SK-MEL-5 (cell line): Measurements from ENCODE around the gene ABHD5. TPM values are rescaled to one million over a fixed set of nuclear protein-coding genes. Genes with fewer than 3 reads are reported as not detected.
"Not testable (repeated sequence)": the region's sequence is repeated elsewhere in the genome, so short reads cannot be mapped to it uniquely, and the experiment has no call there.

ENCODE experiments used
- DNase-seq: peaks from one replicate; pipeline ENCODE4 v3.0.0-alpha.2; 2016; ENCODE audit warnings: low read depth, low spot score
- in situ Hi-C: cut with HindIII; loops from 2 replicates; pipeline ENCODE4 v1.10.0; 2016; ENCODE audit warnings: low sequenced_read_pairs, high pct_unique_total_duplicates, low pct_unique_long_range_greater_than_20kb
- polyA plus RNA-seq, 2 experiments: library from polyadenylated mRNA; depleted of rRNA; stranded (reverse); fragments of >200 nt; gene quantifications; 2 replicates each; pipeline ENCODE4 v1.2.3, GENCODE V29; 2015
- total RNA-seq: library from RNA; depleted of rRNA; stranded (reverse); fragments of >200 nt; shearing (Covaris generic); gene quantifications from 2 replicates; pipeline ENCODE4 v1.2.3, GENCODE V29; 2014; rRNA removed

Gene ABHD5
- 17.5 and 19.8 TPM in 2 replicates for total RNA-seq
- polyA plus RNA-seq (2015; cell fraction: cytosol; rRNA removed) = 15.1 and 18.6 TPM in 2 replicates
- 11.5 and 14.3 TPM in 2 replicates for polyA plus RNA-seq (2015; cell fraction: nucleus; rRNA removed)

GRCh38 chr3:43690400-43691119 lies at the start of gene ABHD5:
Gene ABHD5, plus strand, starts transcription at chr3:43690938. Its CDS starts 55 bp downstream, at chr3:43690993.
- DNase-seq = peak; percentile 91
- in situ Hi-C loops = no loop called here

GRCh38 chr3:43641306-43642114 lies 49.2 kb upstream of the ABHD5 start:
- in situ Hi-C loops = no loop called here
- DNase-seq = no peak

DNA sequence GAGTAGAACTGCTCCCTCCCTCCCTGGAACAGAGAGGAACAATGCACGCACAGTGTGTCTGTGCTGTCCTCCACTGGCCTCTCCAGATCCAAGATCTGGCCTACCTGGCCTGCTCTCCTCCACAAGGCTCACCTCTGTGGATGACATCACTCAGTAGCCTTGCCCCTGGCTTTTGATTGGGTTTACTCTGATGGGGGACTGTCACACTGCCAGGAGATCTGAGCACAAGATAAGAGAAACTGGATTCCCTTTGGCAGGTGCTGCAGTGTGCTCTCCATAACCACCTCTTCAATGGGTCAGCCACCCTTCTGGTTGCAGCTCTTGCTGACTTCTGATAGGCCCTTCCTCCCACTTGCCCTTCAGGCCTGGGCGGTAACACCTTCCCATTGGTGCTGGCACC lies 46.3 kb upstream of the ABHD5 start:
- DNase-seq = no peak
- in situ Hi-C loops = no loop called here

GRCh38 chr3:43647331-43648166 lies 43.2 kb upstream of the ABHD5 start:
- DNase-seq = no peak
- in situ Hi-C loops = no loop called here

GRCh38 chr3:43648957-43649356 lies 41.8 kb upstream of the ABHD5 start:
- no peak for DNase-seq
- in situ Hi-C loops = no loop called here

GRCh38 chr3:43649365-43649968 lies 41.3 kb upstream of the ABHD5 start:
- in situ Hi-C loops = no loop called here
- no peak for DNase-seq

DNA sequence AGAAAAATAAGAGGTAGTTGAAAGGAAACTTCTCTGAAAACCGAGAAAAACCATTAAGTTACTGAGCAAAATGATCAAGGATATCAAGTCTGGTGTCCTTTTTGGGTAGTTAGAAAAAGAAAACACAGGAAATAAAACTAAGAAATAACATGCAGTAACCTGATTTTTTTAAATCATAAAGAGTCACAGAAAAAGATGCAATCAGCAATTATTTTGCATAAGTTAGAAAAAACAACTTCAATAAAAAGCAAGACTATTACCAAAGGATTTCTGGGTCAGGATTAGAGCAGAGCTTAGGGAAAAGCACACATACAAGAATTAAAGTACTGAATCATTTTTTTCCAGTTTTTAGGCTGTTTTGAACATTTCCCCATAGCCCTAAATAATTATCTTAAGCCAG lies 40.4 kb upstream of the ABHD5 start:
- in situ Hi-C loops = no loop called here
- DNase-seq = no peak

DNA sequence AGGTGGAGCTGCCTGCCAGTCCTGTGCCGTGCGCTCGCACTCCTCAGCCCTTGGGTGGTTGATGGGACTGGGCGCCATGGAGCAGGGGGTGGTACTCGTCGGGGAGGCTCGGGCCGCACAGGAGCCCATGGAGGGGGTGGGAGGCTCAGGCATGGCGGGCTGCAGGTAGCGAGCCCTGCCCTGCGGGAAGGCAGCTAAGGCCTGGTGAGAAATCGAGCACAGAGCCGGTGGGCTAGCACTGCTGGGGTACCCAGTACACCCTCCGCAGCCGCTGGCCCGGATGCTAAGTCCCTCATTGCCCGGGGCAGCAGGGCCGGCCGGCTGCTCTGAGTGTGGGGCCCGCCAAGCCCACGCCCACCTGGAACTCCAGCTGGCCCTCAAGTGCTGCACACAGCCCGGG lies 34.3 kb upstream of the ABHD5 start:
- in situ Hi-C loops, DNase-seq: not testable (repeated sequence)

GRCh38 chr3:43659250-43659880 lies 31.4 kb upstream of the ABHD5 start:
- in situ Hi-C loops = no loop called here
- DNase-seq = no peak

GRCh38 chr3:43661376-43661775 lies 29.4 kb upstream of the ABHD5 start:
- DNase-seq, in situ Hi-C loops: not testable (repeated sequence)

GRCh38 chr3:43665011-43665410 lies 25.7 kb upstream of the ABHD5 start:
- in situ Hi-C loops, DNase-seq: not testable (repeated sequence)

DNA sequence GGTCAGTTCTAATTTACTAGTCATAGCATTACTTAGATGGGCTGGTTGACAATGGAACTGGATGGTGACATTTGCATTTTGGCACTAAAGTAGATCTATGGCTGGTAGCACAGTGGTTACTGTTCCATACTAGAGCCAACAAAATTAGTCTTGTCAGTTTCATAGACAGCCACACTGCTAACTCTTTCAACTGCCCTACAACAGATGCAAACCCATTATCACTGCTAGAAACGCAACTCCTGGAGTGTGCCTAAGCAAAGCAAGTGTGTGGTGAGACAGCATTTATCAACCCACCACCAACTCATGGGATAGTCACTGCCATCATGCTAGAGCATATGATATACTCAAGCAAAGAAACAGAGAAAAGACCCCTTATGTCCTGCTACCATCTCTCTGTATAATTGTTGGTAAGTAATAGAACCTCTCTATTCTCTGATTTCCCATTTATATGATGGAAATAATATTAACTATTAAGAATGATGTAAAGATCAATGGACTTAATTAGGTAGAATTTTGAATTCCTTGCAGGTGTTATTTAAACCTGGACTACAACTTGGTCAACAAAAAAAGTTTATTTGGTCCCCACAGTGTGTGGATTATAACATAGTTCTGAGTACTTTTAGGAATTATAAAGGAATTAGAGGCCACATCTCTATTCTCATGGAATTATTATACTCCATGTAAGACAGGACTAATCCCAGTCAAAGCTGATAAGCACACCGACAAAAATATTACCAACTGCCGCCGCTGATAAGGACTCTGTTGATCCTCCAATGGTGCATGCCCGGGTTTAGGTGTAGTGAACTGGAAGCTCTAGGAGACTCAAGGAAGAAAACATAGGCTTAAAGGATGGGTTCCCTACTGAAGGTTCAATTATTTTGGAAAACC lies 19.9 kb upstream of the ABHD5 start:
- in situ Hi-C loops = no loop called here
- no peak for DNase-seq

GRCh38 chr3:43674345-43675085 lies 16.2 kb upstream of the ABHD5 start:
- in situ Hi-C loops = no loop called here
- no peak for DNase-seq

DNA sequence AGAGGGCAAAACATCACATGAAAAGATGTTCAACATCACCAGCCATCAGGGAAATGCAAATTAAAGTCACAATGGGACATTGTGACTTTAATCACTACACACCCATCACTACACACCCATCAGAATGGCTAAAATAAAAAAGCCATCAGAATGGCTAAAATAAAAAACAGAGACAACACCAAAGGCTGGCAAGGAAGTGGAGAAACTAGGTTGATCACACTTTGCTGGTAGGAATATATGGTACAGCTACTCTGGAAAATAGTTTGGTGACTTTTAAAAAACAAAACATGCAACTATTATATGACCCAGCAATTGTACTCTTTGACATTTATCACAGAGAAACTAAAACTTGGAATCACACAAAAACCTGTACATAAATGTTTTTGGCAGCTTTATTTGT lies 15.1 kb upstream of the ABHD5 start:
- no peak for DNase-seq
- in situ Hi-C loops = no loop called here

DNA sequence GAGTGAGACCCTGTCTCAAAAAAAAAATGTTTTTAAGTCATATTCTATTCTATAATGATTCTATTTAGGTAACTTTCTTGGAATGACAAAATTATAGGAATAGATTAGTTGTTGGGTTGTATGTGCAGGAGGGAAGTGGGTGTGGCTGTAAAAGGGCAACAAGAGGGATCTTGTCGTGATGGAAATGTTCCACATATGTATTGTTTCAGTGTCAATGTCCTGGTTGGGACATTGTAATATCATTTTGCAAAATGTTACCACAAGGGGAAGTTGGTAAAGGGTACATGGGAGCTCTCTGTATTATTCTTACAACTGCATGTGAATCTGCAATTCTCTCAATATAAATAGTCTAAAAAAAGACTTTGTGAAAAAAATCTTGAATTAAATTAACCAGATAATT lies 14.3 kb upstream of the ABHD5 start:
- DNase-seq = no peak
- in situ Hi-C loops = no loop called here

- DNase-seq, in situ Hi-C loops: not testable (repeated sequence)
These were observed 12.4 kb upstream of the ABHD5 start for GRCh38 chr3:43678375-43678774.
